ENCODE data around the gene LSMEM2. TPM values are rescaled to one million over a fixed set of nuclear protein-coding genes. Genes with fewer than 3 reads are reported as not detected.
"Not testable (repeated sequence)": the region's sequence is repeated elsewhere in the genome, so short reads cannot be mapped to it uniquely, and the experiment has no call there.

The LSMEM2 gene
- total and polyA plus RNA-seq, 2 donors, result 0.11 TPM; not detected in 1

GRCh38 chr3:50298836-50299637 lies 20.1 kb downstream of the LSMEM2 start, which contains the start of the genes HYAL3 and NAA80:
HYAL3 (minus strand) TSS chr3:50299405; CDS start chr3:50295602, 3,803 bp downstream.
NAA80 (minus strand) TSS chr3:50299405; CDS start chr3:50297463, 1,942 bp downstream.
- Histone ChIP-seq H3K27me3 (ENCODE audit: control insufficient read depth in 2 of 2, insufficient read depth in 1 of 2, low read length in 1 of 2) (no peaks in the 10 kb centered on the region), H3K4me1 (ENCODE audit: control insufficient read depth in 2 of 2, insufficient read depth in 2 of 2, low read length in 2 of 2) (peaks cover 12 to 24% of the 10 kb centered on the region in 2 donors), H3K4me3 (ENCODE audit: low read length in 2 of 2) (peak within 1 kb of the TSS; percentile 56 to 89), H3K36me3 (ENCODE audit: control insufficient read depth in 2 of 2, insufficient read depth in 2 of 2, low read length in 1 of 2) (no peaks in the 10 kb centered on the region), H3K9me3 (ENCODE audit: control insufficient read depth in 2 of 2, insufficient read depth in 1 of 2, low read length in 1 of 2) (no peaks in the 10 kb centered on the region), H3K27ac (ENCODE audit: low read depth in 1 of 2, low read length in 1 of 2) (peak within 1 kb of the TSS; percentile 88 to 98)
- peak; percentile 98 to 100 (median 99) for DNase-seq (ENCODE audit: low read depth in 6 of 9, low spot score in 9 of 9)
- WGBS, result under 1% methylated on average over 61 of the region's 61 CpGs

- H3K27ac ChIP-seq (ENCODE audit: low read depth in 1 of 2, low read length in 1 of 2), result peak overlapping the region; percentile 74 to 85
- H3K9me3 ChIP-seq (ENCODE audit: control insufficient read depth in 2 of 2, insufficient read depth in 1 of 2, low read length in 1 of 2), result no peaks in the 10 kb centered on the region
- no peaks in the 10 kb centered on the region for H3K27me3 ChIP-seq (ENCODE audit: control insufficient read depth in 2 of 2, insufficient read depth in 1 of 2, low read length in 1 of 2)
- 6% methylated on average over 12 of the region's 12 CpGs for WGBS
- no peaks in the 10 kb centered on the region for H3K36me3 ChIP-seq (ENCODE audit: control insufficient read depth in 2 of 2, insufficient read depth in 2 of 2, low read length in 1 of 2)
- H3K4me1 ChIP-seq (ENCODE audit: control insufficient read depth in 2 of 2, insufficient read depth in 2 of 2, low read length in 2 of 2), result peaks cover 12 to 24% of the 10 kb centered on the region in 2 donors
- DNase-seq (ENCODE audit: low read depth in 6 of 9, low spot score in 9 of 9), result no peak
- H3K4me3 ChIP-seq (ENCODE audit: low read length in 2 of 2), result peak overlapping the region; percentile 48 to 56
These were observed 20.7 kb downstream of the LSMEM2 start for GRCh38 chr3:50299638-50299928.

GRCh38 chr3:50299929-50300680 lies 21.2 kb downstream of the LSMEM2 start:
- peak in 1 of 9 donors; percentile 36 for DNase-seq (ENCODE audit: low read depth in 6 of 9, low spot score in 9 of 9)
- 69% methylated on average over 12 of the region's 12 CpGs for WGBS
- H3K27me3 ChIP-seq (ENCODE audit: control insufficient read depth in 2 of 2, insufficient read depth in 1 of 2, low read length in 1 of 2), result no peaks in the 10 kb centered on the region
- H3K9me3 ChIP-seq (ENCODE audit: control insufficient read depth in 2 of 2, insufficient read depth in 1 of 2, low read length in 1 of 2), result no peaks in the 10 kb centered on the region
- peak overlapping the region; percentile 48 to 56 for H3K4me3 ChIP-seq (ENCODE audit: low read length in 2 of 2)
- H3K36me3 ChIP-seq (ENCODE audit: control insufficient read depth in 2 of 2, insufficient read depth in 2 of 2, low read length in 1 of 2), result no peaks in the 10 kb centered on the region
- H3K4me1 ChIP-seq (ENCODE audit: control insufficient read depth in 2 of 2, insufficient read depth in 2 of 2, low read length in 2 of 2), result peaks cover 12 to 24% of the 10 kb centered on the region in 2 donors
- H3K27ac ChIP-seq (ENCODE audit: low read depth in 1 of 2, low read length in 1 of 2), result peak overlapping the region; percentile 74 to 85

DNA sequence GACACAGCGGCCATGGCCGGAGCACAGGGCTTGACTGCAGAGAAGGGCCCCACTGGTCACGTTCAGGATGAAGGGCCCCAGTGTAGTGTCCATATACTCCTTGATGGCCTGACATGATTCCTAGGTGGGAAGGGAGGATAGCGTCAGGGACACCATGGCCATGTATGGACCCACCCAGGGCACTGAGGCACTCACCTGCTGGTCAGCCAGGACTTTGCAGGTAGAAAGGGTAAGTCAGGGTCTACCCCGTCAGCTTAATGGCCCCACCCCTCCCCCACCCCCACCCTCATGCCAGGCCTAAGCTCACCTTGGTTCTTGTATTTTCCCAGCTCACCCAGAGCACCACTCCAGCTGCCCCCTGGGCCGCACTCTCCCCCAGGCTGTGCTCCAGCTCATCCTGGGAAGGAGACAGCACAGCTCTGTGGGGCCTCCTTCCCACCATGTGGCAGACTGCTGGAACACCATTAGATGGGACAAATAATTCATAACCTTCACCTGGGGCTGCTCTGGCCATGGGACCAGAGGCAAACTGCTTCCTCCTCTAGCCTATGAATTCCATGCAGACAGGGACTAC lies 21.9 kb downstream of the LSMEM2 start:
- Histone ChIP-seq H3K27me3 (ENCODE audit: control insufficient read depth in 2 of 2, insufficient read depth in 1 of 2, low read length in 1 of 2) (no peaks in the 10 kb centered on the region), H3K4me1 (ENCODE audit: control insufficient read depth in 2 of 2, insufficient read depth in 2 of 2, low read length in 2 of 2) (peaks cover 12 to 24% of the 10 kb centered on the region in 2 donors), H3K27ac (ENCODE audit: low read depth in 1 of 2, low read length in 1 of 2) (no peak overlapping the region), H3K9me3 (ENCODE audit: control insufficient read depth in 2 of 2, insufficient read depth in 1 of 2, low read length in 1 of 2) (no peaks in the 10 kb centered on the region), H3K36me3 (ENCODE audit: control insufficient read depth in 2 of 2, insufficient read depth in 2 of 2, low read length in 1 of 2) (no peaks in the 10 kb centered on the region), H3K4me3 (ENCODE audit: low read length in 2 of 2) (no peak overlapping the region)
- over 99% methylated on average over 6 of the region's 6 CpGs for WGBS
- no peak for DNase-seq (ENCODE audit: low read depth in 6 of 9, low spot score in 9 of 9)

DNA sequence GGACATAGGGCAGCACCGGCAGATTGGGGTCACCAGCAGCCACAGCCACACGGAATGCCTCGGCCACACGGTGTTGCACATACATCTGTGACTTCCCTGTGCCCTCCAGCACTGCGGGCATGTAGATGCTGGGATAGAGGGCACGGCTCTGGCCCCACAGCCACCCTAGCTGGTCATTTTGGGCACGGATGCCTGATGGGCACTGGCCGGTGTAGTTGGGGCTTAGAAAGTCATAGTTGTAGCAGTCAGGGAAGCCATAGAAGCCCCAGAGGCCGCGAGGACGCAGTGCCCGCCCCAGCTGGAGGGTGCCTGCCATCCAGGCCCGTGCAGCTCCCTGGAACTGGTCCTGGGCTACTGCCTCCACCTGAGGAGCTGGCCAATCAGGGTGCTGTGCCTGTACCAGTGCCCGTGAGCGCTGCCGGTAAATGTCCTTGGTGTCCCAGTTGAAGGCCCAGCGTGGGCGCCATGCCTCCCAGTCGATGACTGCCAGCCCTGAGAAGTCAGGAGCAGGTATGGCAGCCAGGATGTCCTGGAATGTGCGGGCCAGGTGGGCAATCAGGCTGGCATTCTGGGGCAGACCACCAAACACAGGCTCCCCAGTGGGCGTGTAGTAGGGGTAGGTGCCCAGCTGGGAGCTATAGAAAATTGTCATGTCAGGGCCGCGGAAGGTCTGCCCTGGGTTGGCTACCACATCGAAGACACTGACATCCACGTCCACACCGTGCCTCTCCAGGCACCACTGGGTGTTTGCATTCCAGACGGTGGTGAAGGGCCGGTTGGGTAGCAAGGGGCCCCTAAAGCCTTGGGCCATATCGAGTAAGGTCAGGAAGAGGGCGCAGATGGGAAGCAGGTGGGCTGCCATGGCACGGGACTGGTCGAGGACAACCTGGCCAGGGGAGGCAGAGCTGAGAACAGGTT lies 23.5 kb downstream of the LSMEM2 start:
- no peak for DNase-seq (ENCODE audit: low read depth in 6 of 9, low spot score in 9 of 9)
- Histone ChIP-seq H3K36me3 (ENCODE audit: control insufficient read depth in 2 of 2, insufficient read depth in 2 of 2, low read length in 1 of 2) (no peaks in the 10 kb centered on the region), H3K27me3 (ENCODE audit: control insufficient read depth in 2 of 2, insufficient read depth in 1 of 2, low read length in 1 of 2) (no peaks in the 10 kb centered on the region), H3K4me1 (ENCODE audit: control insufficient read depth in 2 of 2, insufficient read depth in 2 of 2, low read length in 2 of 2) (peaks cover 12 to 24% of the 10 kb centered on the region in 2 donors), H3K9me3 (ENCODE audit: control insufficient read depth in 2 of 2, insufficient read depth in 1 of 2, low read length in 1 of 2) (peaks cover 0 to 4% of the 10 kb centered on the region in 2 donors), H3K4me3 (ENCODE audit: low read length in 2 of 2) (no peak overlapping the region), H3K27ac (ENCODE audit: low read depth in 1 of 2, low read length in 1 of 2) (no peak overlapping the region)
- 96% methylated on average over 32 of the region's 32 CpGs for WGBS

DNA sequence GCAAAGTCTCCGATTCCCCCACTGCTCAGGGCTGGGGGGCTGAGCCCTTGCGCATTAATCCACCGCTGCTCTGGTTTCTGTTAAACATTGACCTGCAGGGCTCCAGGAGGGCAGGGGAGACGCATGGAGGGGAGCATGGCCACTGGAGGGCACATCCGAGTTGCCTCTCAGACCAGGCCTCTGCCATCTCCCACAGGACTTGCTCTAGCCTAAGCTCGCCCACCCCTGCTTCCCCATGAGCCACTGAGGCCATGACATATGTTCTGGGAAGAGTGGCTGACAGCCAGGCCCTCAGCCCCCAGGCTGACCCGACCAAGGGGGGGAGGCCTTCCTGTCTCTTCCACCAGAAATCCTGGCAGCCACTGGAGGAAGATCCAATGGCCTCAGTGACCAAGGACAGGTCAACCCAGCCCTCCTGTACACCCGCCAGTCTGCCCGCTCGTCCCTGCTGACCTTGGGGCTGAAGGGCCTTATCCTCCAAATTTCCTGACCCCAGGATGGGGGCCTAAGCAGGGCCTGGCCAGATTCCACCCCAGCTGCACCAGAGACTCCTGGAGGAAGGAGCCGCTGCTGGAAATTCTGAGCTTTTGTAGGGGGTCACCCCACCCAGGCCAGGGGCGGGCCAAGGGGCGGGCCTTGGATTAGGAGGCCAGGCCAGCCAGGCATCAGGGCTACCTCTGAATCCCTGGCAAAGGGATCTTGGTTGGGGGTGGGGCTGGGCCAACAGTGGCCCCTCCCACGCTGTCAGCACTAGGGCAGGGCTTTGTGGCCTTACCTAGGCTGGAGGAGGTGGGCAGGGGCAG lies 24.3 kb downstream of the LSMEM2 start, which contains the start of gene HYAL1:
TSS of gene HYAL1 (minus strand) at position 562 of the 803 bp plus-strand sequence. CDS start 618 bp downstream, outside the sequence.
- H3K4me1 ChIP-seq (ENCODE audit: control insufficient read depth in 2 of 2, insufficient read depth in 2 of 2, low read length in 2 of 2), result peaks cover 10 to 20% of the 10 kb centered on the region in 2 donors
- H3K4me3 ChIP-seq (ENCODE audit: low read length in 2 of 2), result no peak within 1 kb of the TSS
- peaks cover 0 to 12% of the 10 kb centered on the region in 2 donors for H3K9me3 ChIP-seq (ENCODE audit: control insufficient read depth in 2 of 2, insufficient read depth in 1 of 2, low read length in 1 of 2)
- no peak for DNase-seq (ENCODE audit: low read depth in 6 of 9, low spot score in 9 of 9)
- H3K27me3 ChIP-seq (ENCODE audit: control insufficient read depth in 2 of 2, insufficient read depth in 1 of 2, low read length in 1 of 2), result no peaks in the 10 kb centered on the region
- no peak within 1 kb of the TSS for H3K27ac ChIP-seq (ENCODE audit: low read depth in 1 of 2, low read length in 1 of 2)
- no peaks in the 10 kb centered on the region for H3K36me3 ChIP-seq (ENCODE audit: control insufficient read depth in 2 of 2, insufficient read depth in 2 of 2, low read length in 1 of 2)
- WGBS, result 89% methylated on average over 14 of the region's 14 CpGs

DNA sequence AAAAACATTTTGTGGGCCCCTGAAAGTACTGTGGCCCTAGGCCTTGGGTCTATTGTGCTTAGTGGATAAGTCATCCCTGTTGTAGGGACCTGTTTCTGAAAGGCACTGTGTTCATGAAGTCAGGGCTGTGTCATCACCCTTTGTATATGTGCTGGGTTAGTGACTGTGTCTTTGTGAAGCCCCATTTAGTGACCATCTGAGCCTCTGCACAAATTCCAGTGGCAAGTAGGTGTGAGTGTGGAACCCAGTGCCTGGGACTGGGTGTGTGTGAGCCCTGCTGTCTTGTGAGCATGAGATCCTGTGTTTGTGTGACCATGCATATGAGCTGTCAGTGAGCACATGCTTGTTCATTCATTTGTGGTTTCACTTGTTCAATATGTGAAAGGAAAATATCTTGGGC lies 25.7 kb downstream of the LSMEM2 start:
- Histone ChIP-seq H3K4me3 (ENCODE audit: low read length in 2 of 2) (no peak overlapping the region), H3K27me3 (ENCODE audit: control insufficient read depth in 2 of 2, insufficient read depth in 1 of 2, low read length in 1 of 2) (no peaks in the 10 kb centered on the region), H3K27ac (ENCODE audit: low read depth in 1 of 2, low read length in 1 of 2) (no peak overlapping the region), H3K9me3 (ENCODE audit: control insufficient read depth in 2 of 2, insufficient read depth in 1 of 2, low read length in 1 of 2) (peaks cover 0 to 24% of the 10 kb centered on the region in 2 donors), H3K4me1 (ENCODE audit: control insufficient read depth in 2 of 2, insufficient read depth in 2 of 2, low read length in 2 of 2) (peaks cover 5 to 10% of the 10 kb centered on the region in 2 donors), H3K36me3 (ENCODE audit: control insufficient read depth in 2 of 2, insufficient read depth in 2 of 2, low read length in 1 of 2) (no peaks in the 10 kb centered on the region)
- DNase-seq (ENCODE audit: low read depth in 6 of 9, low spot score in 9 of 9), result no peak

DNA sequence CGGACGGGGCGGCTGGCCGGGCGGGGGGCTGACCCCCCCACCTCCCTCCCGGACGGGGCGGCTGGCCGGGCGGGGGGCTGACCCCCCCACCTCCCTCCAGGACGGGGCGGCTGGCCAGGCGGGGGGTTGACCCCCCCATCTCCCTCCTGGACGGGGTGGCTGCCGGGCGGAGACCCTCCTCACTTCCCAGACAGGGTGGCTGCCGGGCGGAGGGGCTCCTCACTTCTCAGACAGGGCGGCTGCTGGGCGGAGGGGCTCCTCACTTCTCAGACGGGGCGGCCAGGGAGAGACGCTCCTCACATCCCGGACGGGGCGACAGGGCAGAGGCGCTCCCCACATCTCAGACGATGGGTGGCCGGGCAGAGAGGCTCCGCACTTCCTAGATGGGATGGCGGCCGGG lies 33.2 kb downstream of the LSMEM2 start:
- not testable (repeated sequence) for DNase-seq (ENCODE audit: low read depth in 6 of 9, low spot score in 9 of 9); H3K27ac ChIP-seq (ENCODE audit: low read depth in 1 of 2, low read length in 1 of 2); H3K4me1 ChIP-seq (ENCODE audit: control insufficient read depth in 2 of 2, insufficient read depth in 2 of 2, low read length in 2 of 2); H3K27me3 ChIP-seq (ENCODE audit: control insufficient read depth in 2 of 2, insufficient read depth in 1 of 2, low read length in 1 of 2); H3K36me3 ChIP-seq (ENCODE audit: control insufficient read depth in 2 of 2, insufficient read depth in 2 of 2, low read length in 1 of 2); H3K4me3 ChIP-seq (ENCODE audit: low read length in 2 of 2)
- WGBS, result 98% methylated on average over 32 of the region's 32 CpGs
- H3K9me3 ChIP-seq (ENCODE audit: control insufficient read depth in 2 of 2, insufficient read depth in 1 of 2, low read length in 1 of 2), result peaks cover 0 to 24% of the 10 kb centered on the region in 2 donors

All from thymus (tissue), 11 donors.